GM12878 (cell line): ENCODE results near the gene LRRC59. TPM values are rescaled to one million over a fixed set of nuclear protein-coding genes. Genes with fewer than 3 reads are reported as not detected.
A peak's percentile ranks its signal among the peaks of the same experiment; 100 is the strongest.

Source experiments
- ATAC-seq: fragments of 200-7000 bp; cut with Tn5 transposase; 3 replicates; pipeline ENCODE4 v1.9.1; 2020; ENCODE audit warnings: mild to moderate bottlenecking, moderate library complexity
- BruUV-seq: library from RNA; stranded (reverse); fragments of 400-500 nt; replicated peaks from 2 replicates; lab custom pipeline; 2021; lab: Mats Ljungman, UMichigan
- CTCF ChIA-PET: fragments of 300-600 bp; sonication (Branson Sonifier 250); formaldehyde crosslinking; extraction: SDS; loops from one replicate; lab custom pipeline; 2021; ENCODE audit warnings: inconsistent platforms; lab: Yijun Ruan, JAX
- POLR2A ChIA-PET: fragments of 350-600 bp; formaldehyde crosslinking; extraction: SDS; loops from one replicate; lab custom pipeline; 2021; ENCODE audit warnings: inconsistent platforms; lab: Charles Lee
- RAD21 ChIA-PET: fragments of 300-600 bp; sonication (Branson Sonifier 250); formaldehyde crosslinking; loops from one replicate; lab custom pipeline; 2023; ENCODE audit warnings: antibody characterized with exemption; ENCODE audit not compliant: unreplicated experiment; lab: Charles Lee
- SMC1A ChIA-PET: fragments of 300-600 bp; sonication (Branson Sonifier 250); formaldehyde crosslinking; loops from one replicate; lab custom pipeline; 2023; ENCODE audit not compliant: unreplicated experiment, uncharacterized antibody; lab: Charles Lee
- DNase-seq: peaks from one replicate; pipeline ENCODE4 v3.0.0-alpha.2; 2011; ENCODE audit warnings: low read depth, low spot score
- FAIRE-seq: peaks from 3 replicates; lab custom pipeline; 2011; peaks lifted over from hg19 to GRCh38; lab: Jason Lieb, UNC
- H2AFZ ChIP-seq: 2 replicates; pipeline ENCODE4 v1.6.0; 2011; ENCODE audit warnings: low read depth, low read length, control low read depth; ENCODE audit not compliant: control insufficient read depth
- H3K27ac ChIP-seq: 2 replicates; pipeline ENCODE4 v1.5.1; 2011; ENCODE audit warnings: control low read depth; ENCODE audit not compliant: control insufficient read depth, insufficient read depth
- H3K27me3 ChIP-seq, 2 experiments: replicated peaks in 1 of 2; 2 replicates each; pipeline versions ENCODE4 v1.6.0 to v1.6.1; 2011; ENCODE audit warnings: low read length in 1 of 2; ENCODE audit not compliant: control insufficient read depth in 2 of 2, insufficient read depth in 2 of 2
- H3K36me3 ChIP-seq, 2 experiments: 2 replicates each; pipeline ENCODE4 v1.5.1; 2011; ENCODE audit warnings: low read length in 1 of 2; ENCODE audit not compliant: control insufficient read depth in 2 of 2, insufficient read depth in 2 of 2
- H3K4me1 ChIP-seq: 2 replicates; pipeline ENCODE4 v1.6.1; 2011; ENCODE audit warnings: mild to moderate bottlenecking, low read length, moderate library complexity, mixed read lengths; ENCODE audit not compliant: control insufficient read depth, insufficient read depth
- H3K4me2 ChIP-seq: 2 replicates; pipeline ENCODE4 v1.6.0; 2011; ENCODE audit warnings: control low read depth; ENCODE audit not compliant: control insufficient read depth, insufficient read depth
- H3K4me3 ChIP-seq: fragments of 200-600 bp; sonication (generic); 2 replicates; pipeline ENCODE4 v1.5.1; 2016
- H3K79me2 ChIP-seq: 2 replicates; pipeline ENCODE4 v1.6.0; 2011; ENCODE audit warnings: low read length; ENCODE audit not compliant: control insufficient read depth, insufficient read depth
- H3K9ac ChIP-seq: 2 replicates; pipeline ENCODE4 v1.8.0; 2011; ENCODE audit warnings: low read length, control low read depth, mixed read lengths; ENCODE audit not compliant: control insufficient read depth, insufficient read depth
- H3K9me3 ChIP-seq: replicated peaks from 3 replicates; pipeline ENCODE4 v1.5.1; 2011; ENCODE audit warnings: mild to moderate bottlenecking, low read length; ENCODE audit not compliant: control insufficient read depth, insufficient read depth
- H4K20me1 ChIP-seq: 2 replicates; pipeline ENCODE4 v1.6.0; 2011; ENCODE audit not compliant: control insufficient read depth, insufficient read depth
- CEBPB ChIP-seq, 2 experiments: fragments of 150-350 bp in 1 of 2; IDR thresholded peaks; 2 replicates each; pipeline ENCODE4 v1.6.1; 2012 to 2014; ENCODE audit warnings: low read depth in 2 of 2, low read length in 2 of 2, borderline replicate concordance in 1 of 2, inconsistent platforms in 1 of 2
- NFYB ChIP-seq: IDR thresholded peaks from 2 replicates; pipeline ENCODE4 v1.6.1; 2011; ENCODE audit warnings: low read depth, mild to moderate bottlenecking, low read length, improper control_type of control experiment, moderate library complexity; ENCODE audit not compliant: insufficient read depth
- NR2F1 ChIP-seq: fragments of 450-650 bp; conservative IDR thresholded peaks from 2 replicates; pipeline ENCODE4 v1.6.1; 2017; ENCODE audit warnings: mild to moderate bottlenecking
- PKNOX1 ChIP-seq: fragments of 450-650 bp; IDR thresholded peaks from 2 replicates; pipeline ENCODE4 v1.6.1; 2016; ENCODE audit warnings: mild to moderate bottlenecking
- POLR2A ChIP-seq: IDR thresholded peaks from 2 replicates; pipeline ENCODE4 v1.6.1; 2011; ENCODE audit warnings: low read depth, mild to moderate bottlenecking, low read length
- POLR2AphosphoS5 ChIP-seq: IDR thresholded peaks from 2 replicates; pipeline ENCODE4 v1.6.1; 2011; ENCODE audit warnings: mild to moderate bottlenecking, low read length, inconsistent platforms
- ZNF207 ChIP-seq: fragments of 450-650 bp; IDR thresholded peaks from 2 replicates; pipeline ENCODE4 v1.6.1; 2014; ENCODE audit warnings: antibody characterized with exemption, mild to moderate bottlenecking, borderline replicate concordance
- WGBS: methylation state at CpG from one replicate; pipeline ENCODE4 v1.1.6; 2016; ENCODE audit warnings: low lambda C conversion rate; ENCODE audit not compliant: insufficient replicate concordance, insufficient coverage; ENCODE audit errors: missing lambda C conversion rate; 5-methylcytosine and 5-hydroxymethylcytosine counted together
- in situ Hi-C: fragments of 300-500 bp; cut with MboI; formaldehyde crosslinking; loops from 9 replicates; pipeline ENCODE4 v1.14.3; 2018; ENCODE audit warnings: mixed read lengths
- intact Hi-C: fragments of 100-400 bp; cut with micrococcal nuclease; formaldehyde crosslinking; loops from one replicate; pipeline ENCODE4 v1.14.2; 2022; ENCODE audit not compliant: unreplicated experiment
- polyA plus RNA-seq, 11 experiments: library from polyadenylated mRNA; depleted of rRNA in 4 of 11; unstranded in 6 of 11; stranded (reverse) in 5 of 11; fragments of >200 nt; fragmentation: Nextera tagmentation in 4 of 11; fragmentation: Illumina TruSeq in 1 of 11; extraction: Ambion mirVana in 4 of 11; extraction: Trizol in 1 of 11; gene quantifications; 1 replicate in 1 of 11; 2 replicates in 10 of 11; pipeline versions ENCODE4 v1.2.1 to v1.2.3, GENCODE V29; 2011 to 2016; ENCODE audit warnings: inconsistent platforms in 2 of 11, missing spikeins in 2 of 11, low read depth in 1 of 11
- total RNA-seq, 4 experiments: library from RNA; depleted of rRNA in 3 of 4; stranded (reverse); fragments of >200 nt in 3 of 4; fragmentation: Illumina TruSeq in 1 of 4; extraction: Trizol in 1 of 4; gene quantifications; 2 replicates each; pipeline versions ENCODE4 v1.2.1 to v1.2.3, GENCODE V29; 2013 to 2021

The LRRC59 gene
- total and polyA plus RNA-seq, 10 of the 15 experiments (the other 5 are each of a cell fraction or from before 2014, with no cell fraction given): 8.8 to 82.2 (median 63.0) TPM

- ChIA-PET POLR2A (interaction anchor here (2.3 kb wide), 1 partner anchor 32 kb away, joined by 9 read pairs; the partner anchor contains the start of gene LRRC59), CTCF (interaction anchor here (0.6 to 2.2 kb wide), 5 partner anchors 24 to 103 kb away, joined by 3 to 9 read pairs (median 3); partner anchors contain the start of gene LRRC59), SMC1A (no interaction called here), RAD21 (no interaction called here)
- in situ Hi-C loops: loop anchor here (5.0 kb wide), 1 partner anchor 48 kb away; no protein-coding TSS in a partner anchor
- no peaks in the 10 kb centered on the region for H3K27me3 ChIP-seq
- DNase-seq (no peak), ATAC-seq (no peak), FAIRE-seq (no peak)
- H4K20me1 ChIP-seq: no peaks in the 10 kb centered on the region
- TF ChIP-seq POLR2A (peak; percentile 42; the same call in 1 of the 2 replicates), CEBPB (IDR thresholded peaks at IDR 0.05; ENCODE audit: borderline replicate concordance in 1 of 2, low read depth in 2 of 2, low read length in 2 of 2) (no peak)
- H3K4me2 ChIP-seq: no peak overlapping the region
- BruUV-seq: no TSS peak
- 85% methylated on average over 9 of the region's 9 CpGs for WGBS
- intact Hi-C loops: no loop called here
- no peaks in the 10 kb centered on the region for H3K9me3 ChIP-seq
- H3K4me1 ChIP-seq: no peaks in the 10 kb centered on the region
- no peak overlapping the region for H2AFZ ChIP-seq
- H3K4me3 ChIP-seq: no peak overlapping the region
- no peak overlapping the region for H3K27ac ChIP-seq
- H3K9ac ChIP-seq: no peak overlapping the region
- peaks cover 21 to 24% of the 10 kb centered on the region in 2 experiments for H3K36me3 ChIP-seq
- H3K79me2 ChIP-seq: no peaks in the 10 kb centered on the region; the same call in 1 of the 2 replicates
Observed at GRCh38 chr17:50364715-50365114, 32.6 kb downstream of the LRRC59 start.

GRCh38 chr17:50364061-50364458 is 33.3 kb downstream of the LRRC59 start:
- no peak overlapping the region for H3K4me3 ChIP-seq
- FAIRE-seq (no peak), ATAC-seq (no peak), DNase-seq (no peak)
- H3K9ac ChIP-seq: no peak overlapping the region
- no peak overlapping the region for H2AFZ ChIP-seq
- intact Hi-C loops (no loop called here), in situ Hi-C loops (loop anchor here (5.0 kb wide), 1 partner anchor 48 kb away; no protein-coding TSS in a partner anchor)
- ChIA-PET SMC1A (interaction anchor here (1.9 kb wide), 1 partner anchor 47 kb away, joined by 9 read pairs; no protein-coding TSS in a partner anchor), POLR2A (interaction anchor here (2.3 kb wide), 1 partner anchor 33 kb away, joined by 9 read pairs; the partner anchor contains the start of gene LRRC59), CTCF (interaction anchor here (0.9 to 4.5 kb wide), 7 partner anchors 15 to 115 kb away, joined by 3 to 68 read pairs (median 18); partner anchors contain the start of genes LRRC59, RSAD1 and XYLT2), RAD21 (interaction anchor here (3.0 kb wide), 1 partner anchor 33 kb away, joined by 32 read pairs; the partner anchor contains the start of gene LRRC59)
- H3K27me3 ChIP-seq: no peaks in the 10 kb centered on the region
- WGBS: 53% methylated on average over 3 of the region's 4 CpGs
- H3K9me3 ChIP-seq: no peaks in the 10 kb centered on the region
- no peaks in the 10 kb centered on the region for H3K4me1 ChIP-seq
- no peak overlapping the region for H3K4me2 ChIP-seq
- H4K20me1 ChIP-seq: no peaks in the 10 kb centered on the region
- peaks cover 15 to 23% of the 10 kb centered on the region in 2 experiments; a peak in 3 of 4 replicates for H3K36me3 ChIP-seq
- no peak overlapping the region for H3K27ac ChIP-seq
- TF ChIP-seq ZNF207 (no peak), NFYB (0 out of 2 replicates have a peak, but pooled peaks have one; percentile 17), POLR2AphosphoS5 (peak; percentile 5; the same call in 1 of the 2 replicates), PKNOX1 (no peak), NR2F1 (no peak)
- BruUV-seq: no TSS peak
- no peaks in the 10 kb centered on the region; the same call in 1 of the 2 replicates for H3K79me2 ChIP-seq
